ENCODE measurements around the gene TMEM107.

- TF ChIP-seq POLR2AphosphoS5 (IDR thresholded peaks at IDR 0.05; ENCODE audit: low read depth) (no peak), CTCF (IDR thresholded peaks at IDR 0.05; ENCODE audit: insufficient read depth, low read length) (no peak)
- TF ChIP-seq, protein P1, sequence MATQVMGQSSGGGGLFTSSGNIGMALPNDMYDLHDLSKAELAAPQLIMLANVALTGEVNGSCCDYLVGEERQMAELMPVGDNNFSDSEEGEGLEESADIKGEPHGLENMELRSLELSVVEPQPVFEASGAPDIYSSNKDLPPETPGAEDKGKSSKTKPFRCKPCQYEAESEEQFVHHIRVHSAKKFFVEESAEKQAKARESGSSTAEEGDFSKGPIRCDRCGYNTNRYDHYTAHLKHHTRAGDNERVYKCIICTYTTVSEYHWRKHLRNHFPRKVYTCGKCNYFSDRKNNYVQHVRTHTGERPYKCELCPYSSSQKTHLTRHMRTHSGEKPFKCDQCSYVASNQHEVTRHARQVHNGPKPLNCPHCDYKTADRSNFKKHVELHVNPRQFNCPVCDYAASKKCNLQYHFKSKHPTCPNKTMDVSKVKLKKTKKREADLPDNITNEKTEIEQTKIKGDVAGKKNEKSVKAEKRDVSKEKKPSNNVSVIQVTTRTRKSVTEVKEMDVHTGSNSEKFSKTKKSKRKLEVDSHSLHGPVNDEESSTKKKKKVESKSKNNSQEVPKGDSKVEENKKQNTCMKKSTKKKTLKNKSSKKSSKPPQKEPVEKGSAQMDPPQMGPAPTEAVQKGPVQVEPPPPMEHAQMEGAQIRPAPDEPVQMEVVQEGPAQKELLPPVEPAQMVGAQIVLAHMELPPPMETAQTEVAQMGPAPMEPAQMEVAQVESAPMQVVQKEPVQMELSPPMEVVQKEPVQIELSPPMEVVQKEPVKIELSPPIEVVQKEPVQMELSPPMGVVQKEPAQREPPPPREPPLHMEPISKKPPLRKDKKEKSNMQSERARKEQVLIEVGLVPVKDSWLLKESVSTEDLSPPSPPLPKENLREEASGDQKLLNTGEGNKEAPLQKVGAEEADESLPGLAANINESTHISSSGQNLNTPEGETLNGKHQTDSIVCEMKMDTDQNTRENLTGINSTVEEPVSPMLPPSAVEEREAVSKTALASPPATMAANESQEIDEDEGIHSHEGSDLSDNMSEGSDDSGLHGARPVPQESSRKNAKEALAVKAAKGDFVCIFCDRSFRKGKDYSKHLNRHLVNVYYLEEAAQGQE (IDR thresholded peaks at IDR 0.05; ENCODE audit: insufficient replicate concordance, low read depth) = no peak
These were observed 28.8 kb upstream of the TMEM107 start for GRCh38 chr17:8204761-8205555.

Measured in HL-60 (cell line).